A673 (cell line): ENCODE data around the gene RPL29.

Experiments used
- CTCF ChIP-seq: fragments of 300-800, 200-600 bp; sonication (generic); conservative IDR thresholded peaks from 2 replicates; pipeline ENCODE4 v1.5.1; 2017; ENCODE audit warnings: low read depth, mild to moderate bottlenecking, antibody characterized with exemption, low read length, moderate library complexity, mixed read lengths
- EZH2 ChIP-seq: fragments of 200-600 bp; sonication (generic); IDR thresholded peaks from 2 replicates; pipeline ENCODE4 v1.6.1; 2017; ENCODE audit warnings: borderline replicate concordance, low read depth, mild to moderate bottlenecking, mixed read lengths, antibody characterized with exemption, low read length; ENCODE audit not compliant: poor library complexity, severe bottlenecking

- TF ChIP-seq CTCF (no peak), EZH2 (no peak)
Observed at GRCh38 chr3:51945926-51946705, 49.6 kb downstream of the RPL29 start.
